Measurements from ENCODE around the gene FAM229A. TPM values are rescaled to one million over a fixed set of nuclear protein-coding genes. Genes with fewer than 3 reads are reported as not detected.

Gene FAM229A
- total RNA-seq, 2 donors from 2014 or later: 5.6 to 8.0 TPM

DNA sequence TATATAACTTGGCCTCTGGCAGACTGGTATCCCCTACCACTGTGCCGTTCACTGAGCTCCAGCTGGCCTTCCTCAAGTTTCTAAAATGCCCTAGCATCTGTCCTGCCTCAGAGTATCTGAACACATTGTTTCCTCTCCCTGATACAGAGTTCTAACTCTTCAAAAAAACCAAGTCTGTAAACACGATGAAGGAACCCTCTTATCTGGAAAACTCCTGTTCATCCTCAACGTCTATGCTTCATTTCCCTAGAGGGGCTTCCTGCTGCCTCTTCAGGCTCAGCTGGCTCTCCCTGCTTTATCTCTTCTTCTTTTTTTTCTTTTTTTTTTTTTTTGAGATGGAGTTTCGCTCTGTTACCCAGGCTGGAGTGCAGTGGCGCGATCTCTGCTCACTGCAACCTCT is 26.4 kb upstream of the FAM229A start:
- intact Hi-C loops (cut with DNase I): no loop called here
- no peak for DNase-seq
- Histone ChIP-seq H3K9ac (ENCODE audit: low read depth in 2 of 2, low read length in 2 of 2) (no peak overlapping the region), H3K27me3 (no peaks in the 10 kb centered on the region), H3K4me1 (peaks cover 7% of the 10 kb centered on the region), H3K9me3 (no peaks in the 10 kb centered on the region), H3K4me3 (no peak overlapping the region), H3K27ac (no peak overlapping the region), H3K36me3 (peaks cover 6% of the 10 kb centered on the region)
- TF ChIP-seq, protein P1, sequence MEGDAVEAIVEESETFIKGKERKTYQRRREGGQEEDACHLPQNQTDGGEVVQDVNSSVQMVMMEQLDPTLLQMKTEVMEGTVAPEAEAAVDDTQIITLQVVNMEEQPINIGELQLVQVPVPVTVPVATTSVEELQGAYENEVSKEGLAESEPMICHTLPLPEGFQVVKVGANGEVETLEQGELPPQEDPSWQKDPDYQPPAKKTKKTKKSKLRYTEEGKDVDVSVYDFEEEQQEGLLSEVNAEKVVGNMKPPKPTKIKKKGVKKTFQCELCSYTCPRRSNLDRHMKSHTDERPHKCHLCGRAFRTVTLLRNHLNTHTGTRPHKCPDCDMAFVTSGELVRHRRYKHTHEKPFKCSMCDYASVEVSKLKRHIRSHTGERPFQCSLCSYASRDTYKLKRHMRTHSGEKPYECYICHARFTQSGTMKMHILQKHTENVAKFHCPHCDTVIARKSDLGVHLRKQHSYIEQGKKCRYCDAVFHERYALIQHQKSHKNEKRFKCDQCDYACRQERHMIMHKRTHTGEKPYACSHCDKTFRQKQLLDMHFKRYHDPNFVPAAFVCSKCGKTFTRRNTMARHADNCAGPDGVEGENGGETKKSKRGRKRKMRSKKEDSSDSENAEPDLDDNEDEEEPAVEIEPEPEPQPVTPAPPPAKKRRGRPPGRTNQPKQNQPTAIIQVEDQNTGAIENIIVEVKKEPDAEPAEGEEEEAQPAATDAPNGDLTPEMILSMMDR (IDR thresholded peaks at IDR 0.05): no peak

DNA sequence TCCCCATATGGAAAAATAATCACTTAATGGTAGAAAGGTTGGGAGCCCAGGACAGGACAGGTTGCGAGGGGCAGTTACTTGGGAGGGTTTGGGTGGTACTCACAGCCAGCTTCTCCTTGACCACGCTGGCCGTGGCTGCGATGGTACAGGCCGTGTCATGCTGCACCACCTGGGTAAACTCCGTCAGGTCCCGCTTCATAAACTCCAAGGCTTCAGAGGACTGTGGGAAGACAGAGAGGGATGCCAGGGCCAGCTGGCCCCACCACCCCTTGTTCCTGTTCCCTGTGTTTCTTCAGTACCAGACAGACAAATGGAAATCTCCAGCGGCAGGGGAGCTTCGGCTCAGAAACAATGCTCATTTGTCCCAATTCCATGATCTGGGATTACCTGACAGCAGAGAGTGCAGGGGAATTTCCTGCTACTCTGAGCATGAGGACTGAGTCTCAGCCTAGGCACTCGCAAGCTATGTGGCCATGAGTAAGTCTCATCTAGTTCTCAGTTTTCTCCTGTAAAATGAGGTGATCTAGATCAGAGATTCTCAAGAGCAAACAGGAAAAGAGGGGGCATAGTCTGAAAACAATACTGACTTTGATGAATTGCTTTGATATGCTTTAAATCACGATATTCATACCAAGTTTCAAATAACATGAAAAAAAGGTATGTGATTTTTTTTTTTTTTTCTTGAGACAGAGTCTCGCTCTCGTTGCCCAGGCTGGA is 24.5 kb upstream of the FAM229A start:
- peaks cover 6% of the 10 kb centered on the region for H3K36me3 ChIP-seq
- TF ChIP-seq, protein P1 (IDR thresholded peaks at IDR 0.05): no peak
- no peak overlapping the region for H3K4me3 ChIP-seq
- no peak for DNase-seq
- no peaks in the 10 kb centered on the region for H3K9me3 ChIP-seq
- H3K9ac ChIP-seq (ENCODE audit: low read depth in 2 of 2, low read length in 2 of 2): no peak overlapping the region
- no peaks in the 10 kb centered on the region for H3K27me3 ChIP-seq
- no peak overlapping the region for H3K27ac ChIP-seq
- intact Hi-C loops (cut with DNase I): no loop called here
- H3K4me1 ChIP-seq: no peaks in the 10 kb centered on the region

GRCh38 chr1:32380057-32380456 is 17.8 kb upstream of the FAM229A start:
- TF ChIP-seq, protein P1 (IDR thresholded peaks at IDR 0.05): no peak
- no peak overlapping the region for H3K27ac ChIP-seq
- intact Hi-C loops (cut with DNase I): no loop called here
- no peak overlapping the region for H3K9ac ChIP-seq (ENCODE audit: low read depth in 2 of 2, low read length in 2 of 2)
- no peaks in the 10 kb centered on the region for H3K9me3 ChIP-seq
- no peak overlapping the region for H3K4me3 ChIP-seq
- H3K27me3 ChIP-seq: no peaks in the 10 kb centered on the region
- no peak for DNase-seq
- peaks cover 14% of the 10 kb centered on the region for H3K36me3 ChIP-seq
- H3K4me1 ChIP-seq: no peaks in the 10 kb centered on the region

GRCh38 chr1:32377541-32378220 is 15.4 kb upstream of the FAM229A start:
- Histone ChIP-seq H3K4me1 (no peaks in the 10 kb centered on the region), H3K27me3 (no peaks in the 10 kb centered on the region), H3K27ac (no peak overlapping the region), H3K36me3 (peaks cover 14% of the 10 kb centered on the region), H3K4me3 (no peak overlapping the region), H3K9ac (ENCODE audit: low read depth in 2 of 2, low read length in 2 of 2) (no peak overlapping the region), H3K9me3 (no peaks in the 10 kb centered on the region)
- DNase-seq: no peak
- TF ChIP-seq, protein P1 (IDR thresholded peaks at IDR 0.05): no peak
- intact Hi-C loops (cut with DNase I): no loop called here

GRCh38 chr1:32376199-32376598 is 13.9 kb upstream of the FAM229A start:
- no peak overlapping the region for H3K27ac ChIP-seq
- H3K4me1 ChIP-seq: no peaks in the 10 kb centered on the region
- DNase-seq: no peak
- no peaks in the 10 kb centered on the region for H3K9me3 ChIP-seq
- no peak overlapping the region for H3K4me3 ChIP-seq
- H3K36me3 ChIP-seq: peaks cover 14% of the 10 kb centered on the region
- intact Hi-C loops (cut with DNase I): no loop called here
- no peak overlapping the region for H3K9ac ChIP-seq (ENCODE audit: low read depth in 2 of 2, low read length in 2 of 2)
- H3K27me3 ChIP-seq: no peaks in the 10 kb centered on the region
- TF ChIP-seq, protein P1 (IDR thresholded peaks at IDR 0.05): no peak
